Breast epithelium (tissue), 3 donors: Measurements from ENCODE around the gene BRINP2.

Experiments
- POLR2A ChIP-seq: fragments of 450-650 bp; IDR thresholded peaks from one replicate; pipeline ENCODE4 v1.6.1; 2016; ENCODE audit warnings: antibody characterized with exemption, mild to moderate bottlenecking, moderate library complexity
- TF ChIP-seq, protein P1 (sequence below), 3 donors: fragments of 450-650 bp; IDR thresholded peaks; one replicate each; pipeline ENCODE4 v1.5.1; 2016 to 2017; ENCODE audit warnings: antibody characterized with exemption in 3 of 3, mild to moderate bottlenecking in 3 of 3, moderate library complexity in 3 of 3

- TF ChIP-seq POLR2A, result no peak
- TF ChIP-seq, protein P1, sequence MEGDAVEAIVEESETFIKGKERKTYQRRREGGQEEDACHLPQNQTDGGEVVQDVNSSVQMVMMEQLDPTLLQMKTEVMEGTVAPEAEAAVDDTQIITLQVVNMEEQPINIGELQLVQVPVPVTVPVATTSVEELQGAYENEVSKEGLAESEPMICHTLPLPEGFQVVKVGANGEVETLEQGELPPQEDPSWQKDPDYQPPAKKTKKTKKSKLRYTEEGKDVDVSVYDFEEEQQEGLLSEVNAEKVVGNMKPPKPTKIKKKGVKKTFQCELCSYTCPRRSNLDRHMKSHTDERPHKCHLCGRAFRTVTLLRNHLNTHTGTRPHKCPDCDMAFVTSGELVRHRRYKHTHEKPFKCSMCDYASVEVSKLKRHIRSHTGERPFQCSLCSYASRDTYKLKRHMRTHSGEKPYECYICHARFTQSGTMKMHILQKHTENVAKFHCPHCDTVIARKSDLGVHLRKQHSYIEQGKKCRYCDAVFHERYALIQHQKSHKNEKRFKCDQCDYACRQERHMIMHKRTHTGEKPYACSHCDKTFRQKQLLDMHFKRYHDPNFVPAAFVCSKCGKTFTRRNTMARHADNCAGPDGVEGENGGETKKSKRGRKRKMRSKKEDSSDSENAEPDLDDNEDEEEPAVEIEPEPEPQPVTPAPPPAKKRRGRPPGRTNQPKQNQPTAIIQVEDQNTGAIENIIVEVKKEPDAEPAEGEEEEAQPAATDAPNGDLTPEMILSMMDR (IDR thresholded peaks at IDR 0.05), result no peak
Measured at GRCh38 chr1:177146499-177146898, 24.3 kb upstream of the BRINP2 start.
